Measurements from ENCODE around the gene NKIRAS1. TPM values are rescaled to one million over a fixed set of nuclear protein-coding genes. Genes with fewer than 3 reads are reported as not detected.
A peak's percentile ranks its signal among the peaks of the same experiment; 100 is the strongest.
"Not testable (repeated sequence)": the region's sequence is repeated elsewhere in the genome, so short reads cannot be mapped to it uniquely, and the experiment has no call there.

Gene NKIRAS1
- total RNA-seq, 4 donors from 2014 or later = 3.6 to 25.0 (median 17.3) TPM

DNA sequence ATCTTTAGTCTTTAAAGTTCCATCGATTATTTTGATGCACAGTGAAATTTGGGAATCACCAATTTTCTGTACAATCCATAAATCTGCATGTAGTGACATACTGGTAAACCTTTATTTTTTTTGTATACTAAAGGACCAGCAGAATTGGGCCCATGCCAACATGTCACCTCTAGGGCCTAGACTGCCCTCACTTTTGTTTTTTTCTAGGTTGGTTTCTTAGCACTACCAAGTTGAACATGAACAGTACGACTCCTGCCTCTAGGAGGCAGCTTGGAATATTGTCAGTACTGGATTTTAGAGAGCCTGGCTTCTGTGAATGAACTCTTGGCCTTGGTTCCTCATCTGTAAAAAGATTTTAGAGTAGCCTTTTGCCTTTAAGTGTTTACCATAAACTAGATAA, 32.3 kb downstream of the NKIRAS1 start:
- no peak for DNase-seq
- intact Hi-C loops (cut with DNase I; ENCODE audit: low total_unique reads) = no loop called here
- H3K27ac ChIP-seq = no peak overlapping the region
- H3K9me3 ChIP-seq = no peaks in the 10 kb centered on the region
- no peak overlapping the region for H3K4me3 ChIP-seq
- H3K27me3 ChIP-seq = no peaks in the 10 kb centered on the region
- H3K36me3 ChIP-seq = no peaks in the 10 kb centered on the region
- H3K4me1 ChIP-seq = no peaks in the 10 kb centered on the region
- TF ChIP-seq, protein P1, sequence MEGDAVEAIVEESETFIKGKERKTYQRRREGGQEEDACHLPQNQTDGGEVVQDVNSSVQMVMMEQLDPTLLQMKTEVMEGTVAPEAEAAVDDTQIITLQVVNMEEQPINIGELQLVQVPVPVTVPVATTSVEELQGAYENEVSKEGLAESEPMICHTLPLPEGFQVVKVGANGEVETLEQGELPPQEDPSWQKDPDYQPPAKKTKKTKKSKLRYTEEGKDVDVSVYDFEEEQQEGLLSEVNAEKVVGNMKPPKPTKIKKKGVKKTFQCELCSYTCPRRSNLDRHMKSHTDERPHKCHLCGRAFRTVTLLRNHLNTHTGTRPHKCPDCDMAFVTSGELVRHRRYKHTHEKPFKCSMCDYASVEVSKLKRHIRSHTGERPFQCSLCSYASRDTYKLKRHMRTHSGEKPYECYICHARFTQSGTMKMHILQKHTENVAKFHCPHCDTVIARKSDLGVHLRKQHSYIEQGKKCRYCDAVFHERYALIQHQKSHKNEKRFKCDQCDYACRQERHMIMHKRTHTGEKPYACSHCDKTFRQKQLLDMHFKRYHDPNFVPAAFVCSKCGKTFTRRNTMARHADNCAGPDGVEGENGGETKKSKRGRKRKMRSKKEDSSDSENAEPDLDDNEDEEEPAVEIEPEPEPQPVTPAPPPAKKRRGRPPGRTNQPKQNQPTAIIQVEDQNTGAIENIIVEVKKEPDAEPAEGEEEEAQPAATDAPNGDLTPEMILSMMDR (IDR thresholded peaks at IDR 0.05) = peak in 1 of 4 experiments; percentile 13
- no peak for TF ChIP-seq POLR2A (IDR thresholded peaks at IDR 0.05)

DNA sequence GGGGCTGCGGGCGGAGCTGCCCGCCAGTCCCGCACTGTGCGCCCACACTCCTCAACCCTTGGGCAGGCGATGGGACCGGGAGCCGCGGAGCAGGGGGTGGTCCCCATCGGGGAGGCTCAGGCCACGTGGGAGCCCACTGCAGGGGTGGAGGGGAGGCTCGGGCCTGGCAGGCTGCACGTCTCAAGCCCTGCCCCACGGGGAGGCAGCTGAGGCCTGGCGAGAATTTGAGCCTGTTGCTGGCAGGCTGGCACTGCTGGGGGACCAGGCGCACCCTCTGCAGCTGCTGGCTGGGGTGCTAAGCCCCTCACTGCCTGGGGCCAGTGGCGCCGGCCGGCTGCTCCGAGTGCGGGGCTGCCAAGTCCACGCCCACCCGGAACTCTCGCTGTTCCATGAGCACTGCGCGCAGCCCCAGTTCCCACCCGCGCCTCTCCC, 34.3 kb downstream of the NKIRAS1 start:
- no peak overlapping the region for H3K4me3 ChIP-seq
- no peaks in the 10 kb centered on the region for H3K9me3 ChIP-seq
- no peak overlapping the region for H3K27ac ChIP-seq
- TF ChIP-seq POLR2A (IDR thresholded peaks at IDR 0.05) = no peak
- TF ChIP-seq, protein P1 (IDR thresholded peaks at IDR 0.05) = no peak
- intact Hi-C loops (cut with DNase I; ENCODE audit: low total_unique reads) = no loop called here
- H3K4me1 ChIP-seq = peaks cover 0 to 3% of the 10 kb centered on the region in 2 donors
- H3K27me3 ChIP-seq = no peaks in the 10 kb centered on the region
- H3K36me3 ChIP-seq = no peaks in the 10 kb centered on the region
- DNase-seq = no peak

DNA sequence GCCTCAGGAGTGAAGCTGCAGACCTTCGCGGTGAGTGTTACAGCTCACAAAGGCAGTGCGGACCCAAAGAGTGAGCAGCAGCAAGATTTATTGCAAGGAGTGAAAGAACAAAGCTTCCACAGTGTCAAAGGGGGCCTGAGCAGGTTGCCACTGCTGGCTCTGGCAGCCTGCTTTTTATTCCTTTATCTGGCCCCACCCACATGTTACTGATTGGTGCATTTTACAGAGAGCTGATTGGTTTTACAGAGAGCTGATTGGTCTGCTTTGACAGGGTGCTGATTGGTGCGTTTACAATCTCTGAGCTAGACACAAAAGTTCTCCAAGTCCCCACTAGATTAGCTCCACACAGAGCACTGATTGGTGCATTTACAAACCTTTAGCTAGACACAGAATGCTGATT, 34.8 kb downstream of the NKIRAS1 start:
- intact Hi-C loops (cut with DNase I; ENCODE audit: low total_unique reads); H3K27me3 ChIP-seq; H3K36me3 ChIP-seq: not testable (repeated sequence)

DNA sequence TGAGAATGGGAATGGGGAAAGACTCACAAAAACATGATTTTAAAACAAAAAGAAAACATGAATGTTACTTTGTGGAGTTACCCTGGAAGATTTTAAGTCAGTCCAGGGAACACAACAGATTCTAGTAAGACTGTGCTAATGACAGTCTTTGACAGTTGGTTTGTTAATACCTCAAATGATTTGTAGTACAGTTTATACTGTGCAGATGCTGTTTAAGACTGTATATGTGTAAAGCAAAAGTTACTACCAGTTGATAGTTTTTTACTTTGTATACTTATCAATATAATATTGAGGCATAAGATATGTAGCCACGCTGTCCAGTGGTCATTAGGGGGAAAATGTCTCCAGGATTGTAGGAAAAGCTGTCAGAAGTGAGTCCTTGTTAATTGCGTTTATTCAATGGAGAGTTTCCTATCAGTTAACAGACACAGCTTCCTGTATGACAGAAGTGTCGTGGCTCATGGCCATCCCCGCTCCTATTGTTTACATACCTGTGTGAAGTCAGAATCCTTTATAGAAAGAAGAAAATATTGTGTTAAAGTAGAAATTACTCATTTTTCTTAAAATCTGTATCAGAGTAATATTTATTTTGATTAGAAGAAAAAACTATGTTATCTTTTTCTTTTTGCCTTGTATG, 36.0 kb downstream of the NKIRAS1 start:
- Histone ChIP-seq H3K9me3 (no peaks in the 10 kb centered on the region), H3K27me3 (no peaks in the 10 kb centered on the region), H3K27ac (no peak overlapping the region), H3K4me1 (peaks cover 3 to 12% of the 10 kb centered on the region in 2 donors), H3K4me3 (no peak overlapping the region), H3K36me3 (no peaks in the 10 kb centered on the region)
- intact Hi-C loops (cut with DNase I; ENCODE audit: low total_unique reads) = no loop called here
- DNase-seq = no peak
- TF ChIP-seq, protein P1 (IDR thresholded peaks at IDR 0.05) = no peak
- no peak for TF ChIP-seq POLR2A (IDR thresholded peaks at IDR 0.05)

More for the DNA sequence above, 34.8 kb downstream of the NKIRAS1 start:
- not testable (repeated sequence) for H3K27ac ChIP-seq, H3K9me3 ChIP-seq, H3K4me1 ChIP-seq, DNase-seq, H3K4me3 ChIP-seq

DNA sequence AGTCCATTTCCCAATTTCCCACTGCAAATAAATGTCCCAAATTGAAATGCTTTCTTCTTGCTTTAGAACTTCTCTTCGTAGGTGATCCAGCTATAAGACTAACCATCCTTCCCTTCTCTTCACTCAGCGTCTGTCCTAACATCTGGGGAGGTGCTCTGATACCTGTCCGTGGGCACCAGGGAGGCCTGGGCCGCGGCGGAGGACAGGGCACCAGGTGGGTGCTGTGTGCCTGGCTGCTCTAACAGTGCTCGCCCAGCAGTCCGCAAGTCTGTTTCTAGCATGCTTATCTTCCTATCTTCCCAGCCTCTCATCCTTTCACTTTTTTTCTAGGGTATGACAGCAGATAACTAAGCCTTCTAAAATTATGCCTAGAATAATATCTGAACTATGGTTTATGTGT, 37.3 kb downstream of the NKIRAS1 start:
- H3K27me3 ChIP-seq = no peaks in the 10 kb centered on the region
- H3K4me3 ChIP-seq = no peak overlapping the region
- DNase-seq = no peak
- H3K36me3 ChIP-seq = no peaks in the 10 kb centered on the region
- peaks cover 7 to 12% of the 10 kb centered on the region in 2 donors for H3K4me1 ChIP-seq
- no peak for TF ChIP-seq POLR2A (IDR thresholded peaks at IDR 0.05)
- TF ChIP-seq, protein P1 (IDR thresholded peaks at IDR 0.05) = no peak
- no peak overlapping the region for H3K27ac ChIP-seq
- intact Hi-C loops (cut with DNase I; ENCODE audit: low total_unique reads) = no loop called here
- no peaks in the 10 kb centered on the region for H3K9me3 ChIP-seq

Measured in uterus (tissue), 4 donors.